ENCODE results near the gene PDCD4.

PDCD4 gene

GRCh38 chr10:110871298-110872084 is at the start of gene PDCD4:
Gene PDCD4 (plus strand): TSS chr10:110871928. CDS start chr10:110876028, 4,100 bp downstream.
- peak; percentile 96 for DNase-seq

DNA sequence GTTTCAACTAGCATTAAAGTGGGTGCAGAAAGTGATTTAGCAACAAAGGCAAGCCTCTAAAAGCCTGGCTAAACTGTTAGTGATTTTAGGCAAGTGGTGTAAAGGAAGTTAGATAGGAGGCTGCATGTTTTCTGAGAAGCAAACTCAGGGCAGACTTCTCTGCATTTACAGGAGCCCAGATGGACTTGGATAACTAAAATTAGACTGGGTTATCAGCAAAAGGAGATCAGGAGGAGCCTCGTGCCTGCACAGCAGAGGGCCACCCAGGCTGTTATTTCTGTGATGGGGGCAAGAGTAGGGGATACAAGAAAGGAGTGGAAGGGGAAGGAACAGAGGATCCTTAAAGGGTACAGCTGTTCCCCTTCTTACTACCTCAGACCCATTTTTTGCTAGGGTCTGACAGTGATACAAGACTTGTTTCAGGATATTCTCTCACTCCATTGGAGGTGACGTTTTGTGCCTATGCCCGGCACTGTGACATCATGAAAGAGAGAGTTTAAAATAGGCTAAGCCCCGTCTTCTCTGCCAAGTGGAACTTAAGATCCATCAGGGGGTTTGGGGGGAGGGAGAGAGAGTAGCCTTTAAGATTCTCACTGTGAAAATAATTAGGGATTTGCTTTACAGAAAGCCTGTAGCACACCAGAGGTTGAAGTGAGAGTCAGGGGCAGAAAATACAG is 49.6 kb upstream of the PDCD4 start:
- DNase-seq: no peak

- no peak for DNase-seq
Observed at GRCh38 chr10:110822712-110823311, 48.9 kb upstream of the PDCD4 start.

DNA sequence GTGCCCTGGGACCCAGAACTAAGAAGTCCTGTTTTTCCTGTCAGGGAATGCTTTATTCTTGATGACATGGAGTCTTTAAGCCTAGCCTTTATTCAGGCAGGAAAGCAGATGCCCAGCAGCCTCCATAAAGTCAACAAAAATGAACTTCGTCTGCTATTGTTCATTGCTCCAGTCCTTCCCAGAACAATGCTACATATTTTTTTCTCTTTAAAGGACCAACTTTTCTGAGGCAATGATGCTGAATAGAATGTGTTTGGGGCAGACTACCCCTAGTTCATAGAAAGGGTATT is 47.6 kb upstream of the PDCD4 start:
- DNase-seq: no peak

DNA sequence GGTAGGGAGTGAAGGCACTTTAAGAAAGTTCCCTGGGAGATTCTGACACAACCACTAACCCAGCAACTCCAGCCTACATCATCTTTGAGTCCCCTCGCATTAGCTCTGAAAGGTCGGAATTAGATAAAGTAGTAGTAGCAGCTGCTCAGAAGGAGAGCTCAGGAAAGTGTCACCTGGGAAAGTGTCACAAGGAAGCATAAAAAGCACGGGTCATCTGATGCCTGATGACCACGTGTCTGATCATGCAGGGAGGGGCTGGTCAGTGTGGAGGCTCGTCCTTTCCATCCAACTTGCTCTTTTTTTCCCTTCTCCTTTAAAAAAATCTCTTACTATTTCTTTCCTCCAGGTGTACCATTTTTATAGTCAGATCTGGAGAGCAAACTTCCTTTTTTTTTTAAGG is 47.1 kb upstream of the PDCD4 start:
- DNase-seq: no peak

DNA sequence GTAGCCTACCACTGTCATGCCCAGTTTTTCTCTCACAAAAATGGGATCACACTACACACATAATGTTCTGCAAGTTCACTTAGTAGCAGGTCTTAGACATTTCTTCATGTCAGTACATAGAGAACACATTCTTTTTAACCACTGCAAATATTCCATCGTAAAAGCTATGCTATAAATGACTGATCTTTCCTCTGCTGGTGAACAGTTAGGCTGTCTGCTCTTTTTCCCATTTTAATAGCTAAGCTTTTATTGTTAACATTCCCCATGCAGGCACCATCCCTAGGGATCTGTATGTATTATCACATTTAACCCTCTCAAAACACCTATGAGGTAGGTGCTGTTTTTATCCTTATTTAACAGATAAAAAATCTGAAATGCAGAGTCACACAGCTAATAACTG is 46.2 kb upstream of the PDCD4 start:
- DNase-seq: no peak

DNA sequence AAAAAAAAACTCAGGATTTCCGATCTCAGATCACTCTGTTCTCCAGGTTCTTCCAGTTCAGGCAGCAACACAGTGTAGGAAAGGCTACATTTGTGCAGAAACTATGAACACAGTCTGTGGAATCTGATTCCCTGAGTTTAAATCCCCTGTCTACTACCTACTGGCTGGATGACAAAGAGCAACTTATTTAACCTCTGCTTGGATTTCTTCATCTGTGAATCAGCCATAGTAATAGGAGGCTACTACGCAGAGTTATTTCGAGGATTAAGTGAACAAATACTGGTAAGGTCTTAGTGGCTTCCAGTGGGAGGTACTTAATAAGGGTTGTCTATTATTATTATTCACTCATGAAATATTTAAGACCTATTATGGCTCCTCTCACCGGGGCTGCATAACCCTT is 44.3 kb upstream of the PDCD4 start:
- no peak for DNase-seq

DNA sequence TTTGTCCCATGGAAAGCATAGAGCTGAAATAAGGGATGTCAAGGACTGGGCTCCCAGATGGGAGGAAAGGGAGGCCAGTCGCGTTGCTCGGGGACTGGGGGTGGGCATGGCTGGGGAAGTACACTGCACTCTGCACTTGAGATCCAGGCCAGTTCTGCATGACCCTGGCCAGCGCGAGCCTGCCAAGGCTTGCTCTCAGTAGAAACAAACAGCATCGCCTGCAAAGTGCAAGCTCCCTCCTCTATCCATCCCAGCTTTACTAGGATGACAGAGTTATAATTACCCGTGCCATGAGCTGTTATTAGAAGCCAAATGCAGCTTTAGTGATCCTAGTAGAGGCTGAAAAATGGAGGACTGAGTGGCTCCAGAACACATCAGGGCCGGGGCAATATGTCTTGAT is 43.9 kb upstream of the PDCD4 start:
- no peak for DNase-seq

GRCh38 chr10:110828525-110828924 is 43.2 kb upstream of the PDCD4 start:
- DNase-seq: no peak

DNA sequence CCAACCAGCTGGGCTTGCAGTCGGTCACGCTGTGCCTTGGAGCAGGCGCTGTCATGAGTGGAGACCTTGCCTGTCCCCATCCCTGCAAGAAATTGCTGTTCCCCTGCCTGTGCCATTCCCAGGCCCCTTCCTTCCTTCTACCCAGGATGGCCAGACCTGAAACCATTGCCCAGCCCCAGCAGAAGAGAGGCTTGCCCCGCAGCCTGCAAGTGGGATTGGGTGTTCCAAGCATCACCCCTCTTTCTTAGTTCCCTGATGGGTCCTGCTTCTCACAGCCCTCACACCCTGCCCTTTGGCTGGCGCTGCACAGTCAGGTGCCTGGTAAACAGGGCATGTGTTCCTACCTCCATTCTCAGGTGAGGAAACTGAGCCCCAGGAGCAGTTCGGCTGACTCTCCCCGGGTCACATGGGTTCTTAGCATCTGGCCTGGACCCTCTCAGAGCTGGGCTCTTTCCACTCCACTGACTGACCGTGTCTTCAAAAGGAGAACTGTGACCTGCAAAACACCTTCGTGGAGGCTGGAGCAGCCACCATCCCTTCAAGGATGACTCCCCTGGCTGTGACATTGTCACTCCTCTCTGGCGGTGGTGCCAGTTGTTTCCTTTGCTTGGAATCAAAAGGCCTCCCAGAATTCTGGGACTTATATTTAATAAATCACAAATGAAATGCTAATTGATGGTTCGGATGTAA is 41.9 kb upstream of the PDCD4 start:
- no peak for DNase-seq

DNA sequence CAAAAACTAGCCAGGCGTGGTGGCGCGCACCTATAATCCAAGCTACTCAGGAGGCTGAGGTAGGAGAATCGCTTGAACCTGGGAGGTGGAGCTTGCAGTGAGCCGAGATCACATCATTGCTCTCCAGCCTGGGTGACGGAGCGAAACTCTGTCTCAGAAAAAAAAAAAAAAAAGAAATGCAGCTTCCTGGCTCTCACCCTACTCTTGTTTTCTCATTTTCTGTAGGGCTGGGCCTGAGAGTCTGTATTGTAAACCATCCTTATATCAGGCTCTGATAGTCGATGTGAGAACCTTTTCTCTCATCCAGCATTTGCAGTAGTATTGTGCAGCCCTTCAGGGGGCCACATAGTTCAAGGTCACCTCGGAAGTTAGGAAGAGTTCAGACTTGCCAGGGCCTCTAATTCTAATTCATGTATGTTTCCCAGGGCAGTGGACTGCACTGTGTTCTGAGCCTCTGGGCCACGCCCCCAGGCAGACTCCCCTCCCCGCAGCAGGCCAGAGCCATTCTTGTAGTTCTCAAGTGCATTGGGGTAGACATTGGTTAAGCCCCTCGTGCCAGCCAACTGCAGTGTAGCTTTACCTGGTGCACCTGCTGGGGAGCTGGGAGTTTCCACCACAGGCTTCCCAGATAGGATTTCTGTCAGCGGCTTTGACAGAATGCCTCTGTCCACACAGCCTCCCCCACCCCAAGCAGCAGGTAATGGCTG is 38.3 kb upstream of the PDCD4 start:
- no peak for DNase-seq

DNA sequence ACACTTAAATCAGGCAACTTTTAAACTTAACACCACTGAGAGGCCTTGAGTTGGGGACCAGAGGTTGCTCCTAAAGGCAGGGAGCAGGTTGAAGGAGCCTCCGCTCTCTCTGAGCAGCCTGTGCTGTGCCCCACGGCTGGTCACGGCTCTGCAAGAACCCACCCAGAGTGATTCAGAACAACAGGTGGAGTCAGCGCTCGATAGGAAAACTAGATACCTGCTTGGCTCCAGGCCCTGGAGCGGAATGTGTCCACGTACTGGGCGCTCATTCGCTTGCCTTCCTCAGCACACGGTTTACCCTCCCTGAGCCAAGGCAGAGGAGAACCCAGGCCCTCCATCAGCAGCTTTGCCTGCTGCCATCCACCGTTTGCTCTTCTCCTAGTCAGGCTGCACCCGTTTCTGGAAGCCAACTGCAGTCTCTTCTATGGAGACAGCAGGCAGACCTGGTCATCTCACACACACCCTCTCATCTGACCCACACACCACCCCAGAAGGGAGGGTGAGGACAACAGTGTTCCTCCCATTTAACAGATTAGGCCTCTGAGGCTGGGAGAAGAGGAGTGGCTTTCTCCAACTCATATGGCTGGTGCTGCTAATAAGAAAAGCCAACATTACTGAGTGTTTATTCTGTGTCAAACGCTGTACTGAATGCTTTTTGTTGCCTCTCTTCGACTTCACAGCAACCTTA is 37.6 kb upstream of the PDCD4 start:
- no peak for DNase-seq

GRCh38 chr10:110834629-110835301 is 37.0 kb upstream of the PDCD4 start:
- DNase-seq: peak; percentile 42

DNA sequence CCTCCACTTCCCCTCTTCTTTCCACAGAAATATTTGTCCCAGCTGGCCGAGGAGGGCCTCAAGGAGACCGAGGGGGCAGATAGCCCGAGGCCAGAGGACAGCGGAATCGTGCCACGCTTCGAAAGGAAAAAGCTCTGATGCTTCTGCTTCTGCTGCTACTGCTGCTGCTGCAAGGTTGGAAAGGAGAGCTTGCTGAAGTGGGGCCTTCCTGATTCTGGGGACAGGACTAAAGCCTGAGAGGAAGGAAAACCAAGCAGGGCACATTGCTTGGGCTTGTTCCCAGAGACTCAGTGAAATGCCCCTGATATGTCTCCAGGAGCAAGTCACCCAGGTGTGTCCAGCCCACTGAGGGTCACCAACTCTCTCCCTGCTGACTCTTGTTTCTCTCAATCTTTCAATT is 35.9 kb upstream of the PDCD4 start:
- no peak for DNase-seq

DNA sequence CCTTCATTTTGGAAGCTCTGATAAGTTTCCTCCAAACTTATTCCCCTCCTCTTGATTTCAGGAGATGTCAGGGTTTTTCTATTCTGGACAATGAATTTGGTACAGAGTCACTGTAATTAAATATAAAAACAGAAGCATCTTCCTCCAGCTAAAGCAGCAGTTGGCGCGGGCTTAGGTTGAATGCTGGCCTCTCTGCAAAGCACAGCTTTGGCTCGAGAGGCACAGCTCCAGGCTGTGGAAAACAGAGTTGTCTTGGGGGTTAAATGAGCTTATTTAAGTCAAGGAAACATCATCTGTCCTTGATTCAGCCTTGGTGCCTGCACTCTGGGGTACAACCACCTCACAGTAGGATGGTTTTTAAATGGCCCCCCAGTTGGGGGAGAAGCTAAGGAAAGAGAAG is 35.0 kb upstream of the PDCD4 start:
- DNase-seq: no peak

- no peak for DNase-seq
Observed at GRCh38 chr10:110837418-110838171, 34.1 kb upstream of the PDCD4 start.

GRCh38 chr10:110840225-110840922 is 31.4 kb upstream of the PDCD4 start:
- no peak for DNase-seq

DNA sequence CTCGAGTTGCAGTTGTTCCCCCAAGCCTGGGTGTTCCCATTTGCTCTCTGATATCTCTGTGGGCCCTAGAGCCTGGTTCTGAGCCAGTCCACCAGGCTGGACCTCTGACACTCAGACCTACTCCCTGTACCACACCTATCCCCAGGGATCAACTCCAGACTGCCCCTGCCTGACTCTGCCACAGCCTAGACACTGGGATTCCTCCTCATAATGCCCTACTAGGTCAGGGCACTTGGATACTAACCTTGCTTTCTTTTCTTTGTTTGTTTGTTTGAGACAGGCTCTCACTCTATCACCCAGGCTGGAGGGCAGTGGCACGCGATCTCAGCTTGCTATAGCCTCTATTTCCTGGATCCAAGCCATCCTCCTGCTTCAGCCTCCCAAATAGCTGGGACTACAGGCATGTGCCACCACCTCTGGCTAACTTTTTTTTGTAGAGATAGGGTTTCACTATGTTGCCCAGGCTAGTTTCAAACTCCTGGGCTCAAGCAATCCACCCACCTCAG is 30.8 kb upstream of the PDCD4 start:
- no peak for DNase-seq

DNA sequence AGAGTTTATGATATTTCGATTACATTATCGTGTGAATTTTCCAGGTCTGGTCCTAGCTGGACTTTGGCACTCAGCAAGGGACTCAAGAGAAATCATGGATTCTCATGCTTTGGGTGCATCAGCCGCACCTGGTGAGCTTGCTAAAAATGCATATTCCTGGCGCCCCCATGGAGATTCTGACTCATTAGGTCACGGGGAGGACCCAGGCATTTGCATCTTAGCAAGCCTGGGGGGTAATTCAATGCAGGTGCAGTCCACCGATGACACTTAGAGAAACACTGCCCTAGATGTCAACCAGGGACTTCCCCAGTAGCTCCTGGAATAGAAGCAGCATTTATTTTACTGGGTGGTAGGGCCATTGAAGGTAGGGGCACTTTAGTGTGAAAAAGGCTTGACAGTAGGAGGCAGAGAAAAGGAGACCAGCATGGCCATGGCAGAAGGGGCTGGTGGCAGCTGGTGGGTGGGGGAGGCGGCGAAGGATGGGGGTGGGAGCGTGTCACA is 29.9 kb upstream of the PDCD4 start:
- DNase-seq: peak; percentile 71

- no peak for DNase-seq
Observed at GRCh38 chr10:110842326-110842904, 29.3 kb upstream of the PDCD4 start.

Measured in CD4-positive, alpha-beta T cell treated with Interleukin-15 for 1 hour (primary cell).